A673 (cell line): ENCODE measurements around the gene LRRC27.

Experiments used
- EZH2 ChIP-seq: fragments of 200-600 bp; sonication (generic); IDR thresholded peaks from 2 replicates; pipeline ENCODE4 v1.6.1; 2017; ENCODE audit warnings: borderline replicate concordance, low read depth, mild to moderate bottlenecking, mixed read lengths, antibody characterized with exemption, low read length; ENCODE audit not compliant: poor library complexity, severe bottlenecking
- TF ChIP-seq, protein P1 (sequence below): fragments of 300-800, 200-600 bp; sonication (generic); conservative IDR thresholded peaks from 2 replicates; pipeline ENCODE4 v1.5.1; 2017; ENCODE audit warnings: low read depth, mild to moderate bottlenecking, antibody characterized with exemption, low read length, moderate library complexity, mixed read lengths

DNA sequence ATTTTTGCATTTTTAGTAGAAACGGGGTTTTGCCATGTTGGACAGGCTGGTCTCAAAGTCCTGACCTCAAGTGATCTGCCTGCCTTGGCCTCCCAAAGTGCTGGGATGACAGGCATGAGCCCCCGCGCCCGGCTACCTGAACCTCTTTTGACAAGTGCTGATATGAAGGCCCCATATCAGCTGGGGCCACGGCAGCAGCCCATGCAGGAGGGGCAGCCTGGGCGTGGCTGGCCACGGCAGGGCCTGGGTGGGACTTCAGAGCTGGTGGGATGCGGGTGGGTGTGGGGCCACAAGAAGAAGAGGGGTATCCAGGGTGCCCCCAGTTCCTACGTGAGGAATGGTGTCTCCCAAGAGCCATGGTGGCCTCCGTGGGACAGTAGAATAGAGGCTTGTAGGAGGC, 6.9 kb downstream of the LRRC27 start:
- TF ChIP-seq, protein P1, sequence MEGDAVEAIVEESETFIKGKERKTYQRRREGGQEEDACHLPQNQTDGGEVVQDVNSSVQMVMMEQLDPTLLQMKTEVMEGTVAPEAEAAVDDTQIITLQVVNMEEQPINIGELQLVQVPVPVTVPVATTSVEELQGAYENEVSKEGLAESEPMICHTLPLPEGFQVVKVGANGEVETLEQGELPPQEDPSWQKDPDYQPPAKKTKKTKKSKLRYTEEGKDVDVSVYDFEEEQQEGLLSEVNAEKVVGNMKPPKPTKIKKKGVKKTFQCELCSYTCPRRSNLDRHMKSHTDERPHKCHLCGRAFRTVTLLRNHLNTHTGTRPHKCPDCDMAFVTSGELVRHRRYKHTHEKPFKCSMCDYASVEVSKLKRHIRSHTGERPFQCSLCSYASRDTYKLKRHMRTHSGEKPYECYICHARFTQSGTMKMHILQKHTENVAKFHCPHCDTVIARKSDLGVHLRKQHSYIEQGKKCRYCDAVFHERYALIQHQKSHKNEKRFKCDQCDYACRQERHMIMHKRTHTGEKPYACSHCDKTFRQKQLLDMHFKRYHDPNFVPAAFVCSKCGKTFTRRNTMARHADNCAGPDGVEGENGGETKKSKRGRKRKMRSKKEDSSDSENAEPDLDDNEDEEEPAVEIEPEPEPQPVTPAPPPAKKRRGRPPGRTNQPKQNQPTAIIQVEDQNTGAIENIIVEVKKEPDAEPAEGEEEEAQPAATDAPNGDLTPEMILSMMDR: no peak
- no peak for TF ChIP-seq EZH2
